Hepatocyte (in vitro differentiated cells): ENCODE results near the gene NEK9. TPM values are rescaled to one million over a fixed set of nuclear protein-coding genes. Genes with fewer than 3 reads are reported as not detected.

Source experiments
- DNase-seq: peaks from one replicate; pipeline ENCODE4 v3.0.0-alpha.2; 2016; ENCODE audit warnings: low spot score
- H2AFZ ChIP-seq: fragments of 200-600 bp; sonication (generic); 2 replicates; pipeline ENCODE4 v1.6.0; 2016; ENCODE audit warnings: antibody characterized with exemption, mild to moderate bottlenecking
- H3K27ac ChIP-seq: fragments of 200-600 bp; sonication (generic); 2 replicates; pipeline ENCODE4 v1.5.1; 2016; ENCODE audit warnings: mild to moderate bottlenecking
- H3K27me3 ChIP-seq: fragments of 200-600 bp; sonication (generic); 2 replicates; pipeline ENCODE4 v1.6.1; 2016
- H3K36me3 ChIP-seq: fragments of 200-600 bp; sonication (generic); replicated peaks from 2 replicates; pipeline ENCODE4 v1.5.1; 2016; ENCODE audit warnings: low read depth; ENCODE audit not compliant: insufficient read depth
- H3K4me1 ChIP-seq: fragments of 200-600 bp; sonication (generic); 2 replicates; pipeline ENCODE4 v1.5.1; 2016; ENCODE audit warnings: mild to moderate bottlenecking, moderate library complexity; ENCODE audit not compliant: insufficient read depth
- H3K4me2 ChIP-seq: fragments of 200-600 bp; sonication (generic); 2 replicates; pipeline ENCODE4 v1.6.0; 2016
- H3K4me3 ChIP-seq: fragments of 200-600 bp; sonication (generic); 2 replicates; pipeline ENCODE4 v1.5.1; 2016; ENCODE audit warnings: mild to moderate bottlenecking
- H3K79me2 ChIP-seq: fragments of 200-600 bp; sonication (generic); 2 replicates; pipeline ENCODE4 v1.6.0; 2017; ENCODE audit warnings: mild to moderate bottlenecking
- H3K9me2 ChIP-seq: fragments of 200-600 bp; sonication (generic); replicated peaks from 2 replicates; pipeline ENCODE4 v1.6.0; 2017; ENCODE audit warnings: mild to moderate bottlenecking; ENCODE audit not compliant: insufficient read depth
- H3K9me3 ChIP-seq: fragments of 200-600 bp; sonication (generic); 2 replicates; pipeline ENCODE4 v1.5.1; 2016; ENCODE audit warnings: low read depth, mild to moderate bottlenecking
- H4K20me1 ChIP-seq: fragments of 200-600 bp; sonication (generic); 2 replicates; pipeline ENCODE4 v1.6.0; 2016; ENCODE audit warnings: mild to moderate bottlenecking; ENCODE audit not compliant: insufficient read depth, poor library complexity, severe bottlenecking
- CTCF ChIP-seq: fragments of 200-600 bp; sonication (generic); IDR thresholded peaks from 2 replicates; pipeline ENCODE4 v1.5.1; 2016; ENCODE audit warnings: antibody characterized with exemption, mild to moderate bottlenecking; ENCODE audit not compliant: poor library complexity
- EZH2 ChIP-seq: fragments of 200-600 bp; sonication (generic); IDR thresholded peaks from 2 replicates; pipeline ENCODE4 v1.6.1; 2016; ENCODE audit warnings: antibody characterized with exemption, mild to moderate bottlenecking, borderline replicate concordance
- EZH2phosphoT487 ChIP-seq: fragments of 200-600 bp; sonication (generic); IDR thresholded peaks from one replicate; pipeline ENCODE4 v1.6.1; 2018; ENCODE audit warnings: antibody characterized with exemption, mild to moderate bottlenecking, low read depth, moderate library complexity; ENCODE audit not compliant: unreplicated experiment, severe bottlenecking
- WGBS: methylation state at CpG from one replicate; pipeline ENCODE4 v1.1.6; 2016; ENCODE audit warnings: low lambda C conversion rate; ENCODE audit errors: missing lambda C conversion rate; 5-methylcytosine and 5-hydroxymethylcytosine counted together
- polyA plus RNA-seq: library from polyadenylated mRNA; unstranded; fragments of >200 nt; fragmentation: Nextera tagmentation; extraction: Ambion mirVana; gene quantifications from 2 replicates; pipeline ENCODE4 v1.2.1, GENCODE V29; 2016
- total RNA-seq: library from RNA; depleted of rRNA; stranded (reverse); fragments of >200 nt; gene quantifications from 2 replicates; pipeline ENCODE4 v1.2.3, GENCODE V29; 2014

NEK9 gene
- total and polyA plus RNA-seq, 2 experiments from 2014 or later = 8.8 to 21.1 TPM

- TF ChIP-seq EZH2 (no peak), EZH2phosphoT487 (no peak), CTCF (no peak)
- Histone ChIP-seq H3K9me3 (no peaks in the 10 kb centered on the region), H4K20me1 (peaks cover 90% of the 10 kb centered on the region), H3K27me3 (no peaks in the 10 kb centered on the region), H3K79me2 (peaks cover 100% of the 10 kb centered on the region), H3K9me2 (no peaks in the 10 kb centered on the region), H3K4me3 (no peak overlapping the region), H3K36me3 (no peaks in the 10 kb centered on the region), H3K4me2 (no peak overlapping the region), H2AFZ (no peak overlapping the region), H3K27ac (no peak overlapping the region), H3K4me1 (peaks cover 9% of the 10 kb centered on the region)
- 98% methylated on average over 2 of the region's 2 CpGs for WGBS
- DNase-seq = no peak
These were observed 36.8 kb upstream of the NEK9 start for GRCh38 chr14:75163677-75164076.

GRCh38 chr14:75162631-75163030 lies 35.8 kb upstream of the NEK9 start:
- Histone ChIP-seq H3K36me3 (no peaks in the 10 kb centered on the region), H3K27ac (no peak overlapping the region), H3K4me1 (peaks cover 9% of the 10 kb centered on the region), H4K20me1 (peaks cover 89% of the 10 kb centered on the region), H3K4me3 (no peak overlapping the region), H3K9me3 (no peaks in the 10 kb centered on the region), H2AFZ (no peak overlapping the region), H3K4me2 (no peak overlapping the region), H3K9me2 (no peaks in the 10 kb centered on the region), H3K27me3 (no peaks in the 10 kb centered on the region), H3K79me2 (peaks cover 100% of the 10 kb centered on the region)
- DNase-seq = no peak
- no peak for TF ChIP-seq EZH2
- TF ChIP-seq EZH2phosphoT487 = no peak
- TF ChIP-seq CTCF = no peak
- WGBS = 93% methylated on average over 3 of the region's 3 CpGs

- Histone ChIP-seq H3K27ac (no peak overlapping the region), H3K27me3 (no peaks in the 10 kb centered on the region), H3K79me2 (peaks cover 98% of the 10 kb centered on the region), H2AFZ (no peak overlapping the region), H3K4me2 (no peak overlapping the region), H3K9me2 (no peaks in the 10 kb centered on the region), H3K9me3 (no peaks in the 10 kb centered on the region), H3K4me3 (no peak overlapping the region), H3K4me1 (peaks cover 9% of the 10 kb centered on the region), H4K20me1 (peaks cover 81% of the 10 kb centered on the region), H3K36me3 (no peaks in the 10 kb centered on the region)
- no peak for DNase-seq
- TF ChIP-seq CTCF (no peak), EZH2phosphoT487 (no peak), EZH2 (no peak)
- 98% methylated on average over 6 of the region's 6 CpGs for WGBS
These were observed 32.2 kb upstream of the NEK9 start for GRCh38 chr14:75158843-75159614.
